HG03139 (cell line): Measurements from ENCODE around the gene ZFTA.

Experiments used
- ATAC-seq: cut with Tn5 transposase; IDR thresholded peaks from one replicate; pipeline ENCODE4 v1.9.1; 2021; ENCODE audit not compliant: unreplicated experiment

ZFTA gene

DNA sequence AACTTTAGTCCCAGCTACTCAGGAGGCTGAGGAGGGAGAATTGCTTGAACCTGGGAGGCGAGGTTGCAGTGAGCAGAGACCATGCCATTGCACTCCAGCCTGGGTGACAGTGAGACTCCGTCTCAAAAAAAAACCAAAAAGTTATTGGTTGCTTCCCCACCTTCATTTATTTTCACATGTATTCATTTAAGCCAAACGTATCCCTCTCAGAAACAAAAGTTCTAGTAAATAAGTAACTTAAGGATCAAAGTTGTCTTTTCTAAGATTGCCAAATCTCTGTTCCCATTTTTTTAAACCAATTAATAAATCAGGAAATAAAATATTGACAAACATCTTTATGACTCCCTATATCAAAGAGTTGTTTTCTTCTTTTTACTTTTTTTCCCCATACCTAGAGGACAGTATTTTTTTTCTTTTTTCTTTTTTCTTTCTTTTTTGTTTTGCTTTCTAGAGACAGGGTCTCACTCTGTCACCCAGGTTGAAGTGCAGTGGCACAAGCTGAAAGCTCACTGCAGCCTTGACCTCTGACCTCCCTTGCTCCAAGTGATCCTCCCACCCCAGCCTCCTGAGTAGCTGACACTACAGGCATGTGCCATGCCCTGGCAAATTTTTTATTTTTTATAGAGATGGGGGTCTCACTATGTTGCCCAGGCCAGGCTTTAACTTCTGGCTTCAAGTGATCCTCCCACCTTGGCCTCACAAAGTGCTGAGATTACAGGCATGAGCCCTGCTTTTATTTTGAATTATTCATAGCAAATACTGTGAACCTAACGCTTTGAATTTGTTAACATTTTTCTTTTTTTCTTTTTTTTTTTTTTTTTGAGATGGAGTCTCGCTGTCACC lies 11.4 kb downstream of the ZFTA start:
- no peak for ATAC-seq

DNA sequence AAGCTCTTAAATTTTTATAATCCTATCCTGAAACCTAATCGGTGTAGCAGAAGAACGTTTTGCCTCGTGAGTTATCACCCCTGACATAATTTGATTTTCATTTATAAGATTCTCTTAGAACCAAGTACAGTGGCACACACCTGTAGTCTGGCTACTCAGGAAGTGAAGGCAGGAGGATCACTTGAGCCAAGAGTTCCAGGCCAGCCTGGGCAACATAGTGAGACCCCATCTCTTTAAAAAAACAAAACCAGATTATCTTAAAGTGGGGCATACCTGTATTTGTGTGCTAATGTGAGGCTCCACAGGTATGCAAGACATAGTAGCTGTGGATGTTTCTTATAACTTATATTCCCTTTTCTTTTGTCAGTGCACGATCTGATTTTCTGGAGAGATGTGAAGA lies 19.0 kb downstream of the ZFTA start:
- no peak for ATAC-seq

DNA sequence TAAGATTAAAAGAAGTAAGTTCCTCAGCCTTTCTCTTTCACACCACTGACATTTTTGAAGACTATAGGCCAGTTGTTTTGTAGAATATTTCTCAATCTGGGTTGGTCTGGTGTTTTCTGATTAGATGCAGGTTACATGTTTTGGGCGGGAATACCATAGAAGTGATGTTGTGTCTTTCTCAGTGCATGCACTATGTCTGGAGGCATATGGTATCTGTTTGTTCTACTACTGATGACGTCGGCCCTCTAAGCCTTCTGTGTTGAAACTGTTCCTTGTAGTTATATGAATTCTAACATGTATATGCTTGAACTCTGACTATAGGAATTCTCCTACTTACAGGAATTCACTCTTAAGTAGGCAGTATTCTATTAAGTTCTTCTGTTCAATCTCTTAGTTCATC lies 21.6 kb downstream of the ZFTA start:
- no peak for ATAC-seq

DNA sequence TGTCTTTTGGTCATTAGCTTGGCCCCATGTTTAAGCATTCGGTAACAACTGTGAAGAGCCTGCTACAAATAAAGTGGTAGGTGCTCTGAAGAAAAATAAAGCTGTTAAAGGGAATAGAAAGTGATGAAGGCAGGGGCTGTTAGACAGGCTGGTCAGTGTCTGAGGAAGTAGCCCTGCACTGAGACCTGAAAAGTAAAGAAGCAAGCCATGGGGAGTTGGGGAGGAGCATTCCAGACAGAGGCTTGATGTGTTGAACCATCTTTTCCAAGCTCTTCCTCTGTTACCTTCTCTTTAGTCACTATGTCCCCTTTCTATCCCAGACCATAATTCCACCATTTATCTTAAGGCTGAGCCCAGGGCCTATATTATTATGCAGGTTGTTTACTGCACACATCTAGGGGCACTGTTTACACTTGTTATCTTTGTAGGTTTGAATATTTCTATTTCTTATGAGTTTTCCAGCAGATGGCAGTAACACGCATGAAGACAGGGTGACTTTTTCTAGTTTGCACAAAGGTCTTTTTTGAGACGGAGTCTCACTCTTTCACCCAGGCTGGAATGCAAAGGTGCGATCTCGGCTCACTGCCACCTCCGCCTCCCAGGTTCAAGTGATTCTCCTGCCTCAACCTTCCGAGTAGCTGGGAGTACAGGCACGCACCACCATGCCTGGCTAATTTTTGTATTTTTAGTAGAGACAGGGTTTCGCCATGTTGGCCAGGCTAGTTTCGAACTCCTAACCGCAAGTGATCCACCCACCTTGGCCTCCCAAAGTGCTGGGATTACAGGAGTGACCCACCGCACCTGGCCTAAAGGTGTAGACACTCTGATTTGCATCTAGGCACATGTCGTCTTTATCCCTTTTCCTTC lies 23.0 kb downstream of the ZFTA start:
- ATAC-seq = no peak

DNA sequence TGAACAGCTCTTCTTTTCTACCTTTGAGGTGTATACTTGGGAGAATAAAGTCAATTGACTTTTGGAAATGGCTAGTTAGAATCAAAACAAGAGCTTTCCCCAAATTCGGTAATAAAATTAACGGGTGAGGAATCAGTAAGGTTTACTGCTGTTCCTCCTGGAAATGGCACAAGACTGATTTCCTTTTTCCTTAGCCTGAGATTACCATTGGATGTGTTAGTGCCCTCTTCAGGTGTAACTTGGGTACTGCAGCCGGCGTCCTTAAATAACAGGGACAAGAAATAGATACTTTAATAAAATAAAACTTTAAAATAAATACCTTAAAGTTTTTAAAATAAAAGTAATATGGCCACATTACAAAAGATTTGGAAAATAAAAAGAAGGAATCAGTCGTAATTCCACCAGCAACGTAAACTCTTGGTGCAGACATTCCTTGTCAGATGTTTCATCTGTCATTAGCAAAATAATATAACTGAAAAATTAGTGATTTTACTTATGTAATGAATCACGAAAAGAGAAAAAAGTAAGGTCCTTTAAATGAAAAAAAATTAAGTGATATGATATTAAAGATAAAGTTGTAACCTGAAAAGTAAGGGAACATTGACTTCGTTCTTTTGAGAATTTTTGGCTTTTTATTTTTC lies 29.7 kb downstream of the ZFTA start:
- ATAC-seq = no peak

DNA sequence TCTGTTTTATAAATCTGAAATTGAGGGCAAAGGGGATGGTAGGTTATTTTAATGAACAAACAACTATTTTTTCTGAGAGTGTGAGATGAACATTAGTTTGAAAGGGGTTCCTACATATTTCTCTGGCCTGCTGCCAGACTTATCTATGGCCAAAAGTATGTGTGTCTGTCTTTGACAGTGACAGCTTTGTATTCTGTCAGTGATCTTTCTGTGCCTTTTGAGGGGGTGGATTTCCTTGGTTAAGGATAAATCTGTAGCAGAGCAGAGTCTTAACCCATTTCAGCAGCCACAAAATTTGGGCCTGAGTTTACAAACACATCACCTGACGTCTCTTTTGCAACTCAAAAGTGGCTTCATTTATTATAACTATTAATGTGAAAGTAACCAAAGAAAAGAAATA lies 30.9 kb downstream of the ZFTA start:
- no peak for ATAC-seq

DNA sequence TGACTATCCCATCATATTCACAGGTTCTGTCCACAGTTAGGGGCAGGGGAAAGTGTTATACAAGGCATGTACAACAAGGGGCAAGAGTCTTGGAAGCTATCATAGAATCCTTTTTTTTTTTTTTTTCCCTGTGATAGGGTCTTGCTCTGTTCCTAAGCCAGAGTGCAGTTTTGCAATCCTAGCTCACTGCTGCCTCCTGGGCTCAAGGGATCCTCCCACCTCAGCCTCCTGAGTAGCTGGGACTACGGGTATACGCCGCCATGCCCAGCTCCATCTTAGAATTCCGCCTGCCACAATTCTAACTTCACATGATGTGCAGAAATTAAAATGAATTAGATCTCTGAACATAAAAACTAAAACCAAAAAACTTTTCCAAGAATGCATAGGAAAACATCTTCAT lies 31.7 kb downstream of the ZFTA start:
- ATAC-seq = no peak

DNA sequence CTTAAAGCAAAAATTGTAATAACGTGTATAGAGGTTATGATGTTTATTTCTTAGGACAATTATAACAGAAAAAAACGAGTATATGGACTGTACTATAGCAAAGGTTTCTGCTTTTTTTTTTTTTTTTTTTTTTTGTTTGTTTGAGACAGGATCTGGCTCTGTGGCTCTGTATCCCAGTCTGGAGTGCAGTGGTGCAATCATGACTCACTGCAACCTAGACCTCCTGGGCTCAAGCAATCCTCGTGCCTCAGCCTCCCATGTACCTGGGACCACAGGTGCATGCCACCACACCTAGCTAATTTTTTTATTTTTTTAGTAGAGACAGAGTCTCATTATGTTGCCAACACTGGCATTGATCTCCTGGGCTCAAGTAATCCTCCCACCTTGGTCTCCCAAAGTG lies 39.2 kb downstream of the ZFTA start:
- no peak for ATAC-seq

DNA sequence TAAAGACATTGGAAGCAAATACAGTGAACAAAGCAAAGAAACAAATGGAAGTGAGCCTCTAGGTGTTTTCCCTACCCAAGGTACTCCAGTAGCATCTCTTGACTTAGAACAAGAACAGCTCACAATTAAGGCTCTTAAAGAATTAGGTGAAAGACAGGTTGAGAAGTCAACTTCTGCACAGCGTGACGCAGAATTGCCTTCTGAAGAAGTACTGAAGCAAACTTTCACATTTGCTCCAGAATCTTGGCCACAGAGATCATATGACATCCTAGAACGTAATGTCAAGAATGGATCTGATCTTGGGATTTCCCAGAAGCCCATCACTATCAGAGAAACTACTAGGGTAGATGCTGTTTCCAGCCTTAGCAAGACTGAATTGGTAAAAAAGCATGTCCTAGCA lies 48.0 kb downstream of the ZFTA start:
- no peak for ATAC-seq

DNA sequence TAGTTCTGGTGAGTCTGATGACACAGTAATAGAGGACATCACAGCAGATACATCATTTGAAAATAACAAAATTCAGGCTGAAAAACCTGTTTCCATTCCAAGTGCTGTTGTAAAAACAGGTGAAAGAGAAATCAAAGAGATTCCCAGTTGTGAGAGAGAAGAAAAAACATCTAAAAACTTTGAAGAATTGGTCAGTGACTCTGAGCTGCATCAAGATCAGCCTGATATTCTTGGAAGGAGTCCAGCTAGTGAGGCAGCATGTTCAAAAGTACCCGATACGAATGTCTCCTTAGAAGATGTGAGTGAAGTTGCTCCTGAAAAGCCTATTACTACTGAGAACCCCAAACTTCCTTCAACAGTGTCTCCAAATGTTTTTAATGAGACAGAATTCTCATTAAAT lies 48.6 kb downstream of the ZFTA start:
- no peak for ATAC-seq

DNA sequence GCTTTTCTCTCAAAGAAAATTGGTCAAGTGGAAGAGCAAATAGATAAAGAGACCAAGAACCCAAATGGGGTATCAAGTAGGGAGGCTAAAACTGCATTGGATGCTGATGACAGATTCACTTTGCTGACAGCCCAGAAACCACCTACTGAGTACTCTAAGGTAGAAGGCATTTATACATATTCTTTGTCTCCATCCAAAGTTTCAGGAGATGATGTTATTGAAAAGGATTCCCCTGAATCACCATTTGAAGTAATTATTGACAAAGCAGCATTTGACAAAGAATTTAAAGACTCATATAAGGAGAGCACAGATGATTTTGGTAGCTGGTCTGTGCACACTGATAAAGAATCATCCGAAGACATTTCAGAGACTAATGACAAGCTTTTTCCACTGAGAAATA lies 49.6 kb downstream of the ZFTA start:
- no peak for ATAC-seq
